Naive B cell (primary cell): ENCODE measurements around the gene COL9A1. TPM values are rescaled to one million over a fixed set of nuclear protein-coding genes. Genes with fewer than 3 reads are reported as not detected.
A peak's percentile ranks its signal among the peaks of the same experiment; 100 is the strongest.

Experiments
- ATAC-seq, 2 donors: fragments of 150-1000 bp; cut with Tn5 transposase; 2 replicates each; pipeline ENCODE4 v1.10.0; 2021; ENCODE audit warnings: low read depth in 2 of 2, mild to moderate bottlenecking in 2 of 2, moderate library complexity in 2 of 2
- DNase-seq: peaks from one replicate; pipeline ENCODE4 v3.0.0; 2022
- H3K27ac Mint-ChIP-seq, 6 donors: one replicate each; pipeline ENCODE4 v1.8.0; 2020 to 2022; ENCODE audit warnings: mild to moderate bottlenecking in 6 of 6, mixed read lengths in 6 of 6, moderate library complexity in 5 of 6, inconsistent platforms in 2 of 6
- H3K27me3 Mint-ChIP-seq, 3 donors: one replicate each; pipeline ENCODE4 v1.8.0; 2021 to 2022; ENCODE audit warnings: mixed read lengths in 3 of 3, mild to moderate bottlenecking in 1 of 3
- H3K36me3 Mint-ChIP-seq, 2 donors: one replicate each; pipeline ENCODE4 v1.8.0; 2020 to 2022; ENCODE audit warnings: mixed read lengths in 2 of 2, inconsistent platforms in 1 of 2, mild to moderate bottlenecking in 1 of 2
- H3K4me1 Mint-ChIP-seq, 3 donors: one replicate each; pipeline ENCODE4 v1.8.0; 2020 to 2022; ENCODE audit warnings: mixed read lengths in 3 of 3, inconsistent platforms in 1 of 3, mild to moderate bottlenecking in 1 of 3, moderate library complexity in 1 of 3
- H3K4me3 Mint-ChIP-seq, 8 donors: one replicate each; pipeline ENCODE4 v1.8.0; 2020 to 2022; ENCODE audit warnings: mild to moderate bottlenecking in 8 of 8, mixed read lengths in 8 of 8, moderate library complexity in 8 of 8, inconsistent platforms in 2 of 8
- H3K9me3 Mint-ChIP-seq, 7 donors: one replicate each; pipeline ENCODE4 v1.8.0; 2020 to 2022; ENCODE audit warnings: mixed read lengths in 7 of 7, mild to moderate bottlenecking in 5 of 7, inconsistent platforms in 2 of 7, moderate library complexity in 1 of 7
- polyA plus RNA-seq, 6 donors: library from polyadenylated mRNA; unstranded; fragments of 300-500 nt; fragmentation: Illumina TruSeq; gene quantifications; one replicate each; pipeline ENCODE4 v1.2.3, GENCODE V29; 2021; ENCODE audit warnings: low read depth in 6 of 6

COL9A1 gene
- polyA plus RNA-seq, 6 donors from 2014 or later, result 0.12 TPM; not detected in 5

- no peaks in the 10 kb centered on the region for H3K9me3 Mint-ChIP-seq
- peak overlapping the region in 1 of 6 donors; percentile 30 for H3K27ac Mint-ChIP-seq
- ATAC-seq (no peak), DNase-seq (no peak)
- peaks cover 55 to 63% of the 10 kb centered on the region in 2 donors for H3K36me3 Mint-ChIP-seq
- no peaks in the 10 kb centered on the region for H3K4me1 Mint-ChIP-seq
- no peaks in the 10 kb centered on the region for H3K27me3 Mint-ChIP-seq
- no peak overlapping the region for H3K4me3 Mint-ChIP-seq
These were observed 127.1 kb downstream of the COL9A1 start for GRCh38 chr6:70175770-70176169.

- no peak for ATAC-seq
- no peak overlapping the region for H3K4me3 Mint-ChIP-seq
- H3K9me3 Mint-ChIP-seq, result no peaks in the 10 kb centered on the region
- no peak for DNase-seq
- no peaks in the 10 kb centered on the region for H3K27me3 Mint-ChIP-seq
- H3K36me3 Mint-ChIP-seq, result peaks cover 52 to 57% of the 10 kb centered on the region in 2 donors
- H3K27ac Mint-ChIP-seq, result peak overlapping the region in 3 of 6 donors; percentile 27 to 92 (median 36)
- H3K4me1 Mint-ChIP-seq, result no peaks in the 10 kb centered on the region
These were observed 130.6 kb downstream of the COL9A1 start for GRCh38 chr6:70172252-70172651.

- peaks cover 0 to 2% (median 0%) of the 10 kb centered on the region in 3 donors for H3K4me1 Mint-ChIP-seq
- peaks cover 47 to 48% of the 10 kb centered on the region in 2 donors for H3K36me3 Mint-ChIP-seq
- no peaks in the 10 kb centered on the region for H3K27me3 Mint-ChIP-seq
- DNase-seq (no peak), ATAC-seq (no peak)
- H3K27ac Mint-ChIP-seq, result no peak overlapping the region
- H3K9me3 Mint-ChIP-seq, result no peaks in the 10 kb centered on the region
- H3K4me3 Mint-ChIP-seq, result no peak overlapping the region
These were observed 131.6 kb downstream of the COL9A1 start for GRCh38 chr6:70171236-70171635.

- no peak for ATAC-seq
- peaks cover 45% of the 10 kb centered on the region in 2 donors for H3K36me3 Mint-ChIP-seq
- H3K27me3 Mint-ChIP-seq, result no peaks in the 10 kb centered on the region
- no peaks in the 10 kb centered on the region for H3K9me3 Mint-ChIP-seq
- peaks cover 0 to 5% (median 0%) of the 10 kb centered on the region in 3 donors for H3K4me1 Mint-ChIP-seq
- peak overlapping the region in 1 of 6 donors; percentile 21 for H3K27ac Mint-ChIP-seq
- no peak for DNase-seq
- H3K4me3 Mint-ChIP-seq, result no peak overlapping the region
These were observed 134.1 kb downstream of the COL9A1 start for GRCh38 chr6:70168681-70169377.

Other genes starting within 250 kb of the COL9A1 start
- 1 to 10 TPM; 3.2 to 9.8 (median 7.9) TPM for gene FAM135A, start 110.4 kb upstream of the COL9A1 start, polyA plus RNA-seq